ENCODE results near the gene APBB2.
"Not testable (repeated sequence)": the region's sequence is repeated elsewhere in the genome, so short reads cannot be mapped to it uniquely, and the experiment has no call there.

APBB2 gene

GRCh38 chr4:41029098-41029497 is 185.2 kb downstream of the APBB2 start:
- no peak for DNase-seq

- DNase-seq, result no peak
These were observed 185.8 kb downstream of the APBB2 start for GRCh38 chr4:41028392-41029076.

GRCh38 chr4:41026971-41027370 is 187.4 kb downstream of the APBB2 start:
- DNase-seq, result no peak

GRCh38 chr4:41025824-41026223 is 188.5 kb downstream of the APBB2 start:
- DNase-seq, result no peak

- no peak for DNase-seq
These were observed 189.5 kb downstream of the APBB2 start for GRCh38 chr4:41024556-41025491.

GRCh38 chr4:41022116-41022515 is 192.2 kb downstream of the APBB2 start:
- DNase-seq, result no peak

- DNase-seq, result no peak
These were observed 199.2 kb downstream of the APBB2 start for GRCh38 chr4:41015016-41015675.

GRCh38 chr4:41014158-41014557 is 200.2 kb downstream of the APBB2 start:
- no peak for DNase-seq

- DNase-seq, result no peak
These were observed 200.6 kb downstream of the APBB2 start for GRCh38 chr4:41013746-41014145.

- DNase-seq, result no peak
These were observed 201.4 kb downstream of the APBB2 start for GRCh38 chr4:41012911-41013310.

- DNase-seq, result no peak
These were observed 202.0 kb downstream of the APBB2 start for GRCh38 chr4:41012293-41012692.

- no peak for DNase-seq
These were observed 204.9 kb downstream of the APBB2 start for GRCh38 chr4:41009411-41009810.

- DNase-seq, result no peak
These were observed 208.2 kb downstream of the APBB2 start for GRCh38 chr4:41006141-41006540.

GRCh38 chr4:41002309-41002708 is 212.0 kb downstream of the APBB2 start:
- DNase-seq, result peak in 1 of 58 donors; percentile 7

- no peak for DNase-seq
These were observed 214.0 kb downstream of the APBB2 start for GRCh38 chr4:41000356-41000755.

GRCh38 chr4:40998675-40999358 is 215.5 kb downstream of the APBB2 start:
- DNase-seq, result no peak

- DNase-seq, result no peak
These were observed 218.5 kb downstream of the APBB2 start for GRCh38 chr4:40995850-40996249.

- DNase-seq, result not testable (repeated sequence)
These were observed 220.0 kb downstream of the APBB2 start for GRCh38 chr4:40994321-40994720.

- DNase-seq, result not testable (repeated sequence)
These were observed 221.0 kb downstream of the APBB2 start for GRCh38 chr4:40993296-40993693.

GRCh38 chr4:40992472-40993295 is 221.7 kb downstream of the APBB2 start:
- no peak for DNase-seq

Measured in anterior cingulate cortex (tissue), 58 donors.